HepG2 (cell line): ENCODE measurements around the gene ADAMTS4. TPM values are rescaled to one million over a fixed set of nuclear protein-coding genes. Genes with fewer than 3 reads are reported as not detected.
A peak's percentile ranks its signal among the peaks of the same experiment; 100 is the strongest.

Experiments
- ATF7 ChIP-seq, 2 experiments: fragments of 450-650 bp in 1 of 2; sonication (generic) in 1 of 2; formaldehyde crosslinking in 1 of 2; IDR thresholded peaks; 2 replicates each; pipeline versions ENCODE4 v1.4.0 to v1.6.1; 2016 to 2020; ENCODE audit warnings: antibody characterized with exemption in 1 of 2, mild to moderate bottlenecking in 1 of 2, missing genetic modification reagents in 1 of 2
- FOXA1 ChIP-seq, 2 experiments: fragments of 450-650 bp in 1 of 2; sonication (generic) in 1 of 2; formaldehyde crosslinking in 1 of 2; IDR thresholded peaks; 2 replicates each; pipeline versions ENCODE4 v1.4.0 to v1.6.1; 2016 to 2020; ENCODE audit warnings: missing genetic modification reagents in 1 of 2
- GATAD1 ChIP-seq: IDR thresholded peaks from 2 replicates; pipeline ENCODE4 v1.6.1; 2016; ENCODE audit warnings: missing genetic modification reagents, missing compliant biosample characterization
- KDM1A ChIP-seq: IDR thresholded peaks from 2 replicates; pipeline ENCODE4 v1.6.1; 2016; ENCODE audit warnings: missing compliant biosample characterization
- MIER2 ChIP-seq: IDR thresholded peaks from 2 replicates; pipeline ENCODE4 v1.6.1; 2016; ENCODE audit warnings: missing biosample characterization, missing genetic modification reagents
- MYC ChIP-seq: sonication (generic); formaldehyde crosslinking; IDR thresholded peaks from 2 replicates; pipeline ENCODE4 v1.9.0; 2021; ENCODE audit warnings: missing genetic modification reagents, borderline replicate concordance
- NR2F2 ChIP-seq: IDR thresholded peaks from 2 replicates; pipeline ENCODE4 v1.6.1; 2012; ENCODE audit warnings: low read depth, inconsistent platforms, borderline replicate concordance
- PHF21A ChIP-seq: sonication (generic); formaldehyde crosslinking; IDR thresholded peaks from 2 replicates; pipeline ENCODE4 v1.5.0; 2020; ENCODE audit warnings: mild to moderate bottlenecking, missing genetic modification reagents
- TEF ChIP-seq: sonication (generic); formaldehyde crosslinking; IDR thresholded peaks from 2 replicates; pipeline ENCODE4 v1.5.0; 2020; ENCODE audit warnings: missing genetic modification reagents
- TFDP1 ChIP-seq: IDR thresholded peaks from 2 replicates; pipeline ENCODE4 v1.6.1; 2016; ENCODE audit warnings: missing compliant biosample characterization, missing genetic modification reagents, borderline replicate concordance
- TIGD3 ChIP-seq: sonication (generic); formaldehyde crosslinking; IDR thresholded peaks from 2 replicates; pipeline ENCODE4 v1.5.1; 2020; ENCODE audit warnings: mild to moderate bottlenecking, missing genetic modification reagents, borderline replicate concordance
- ZNF253 ChIP-seq: sonication (generic); formaldehyde crosslinking; IDR thresholded peaks from 2 replicates; pipeline ENCODE4 v1.8.0; 2022; ENCODE audit warnings: mild to moderate bottlenecking, missing genetic modification reagents, borderline replicate concordance
- ZNF543 ChIP-seq: sonication (generic); formaldehyde crosslinking; IDR thresholded peaks from 2 replicates; pipeline ENCODE4 v1.4.0; 2020; ENCODE audit warnings: mild to moderate bottlenecking, missing genetic modification reagents
- ZNF609 ChIP-seq: sonication (generic); formaldehyde crosslinking; IDR thresholded peaks from 2 replicates; pipeline ENCODE4 v1.4.0; 2020; ENCODE audit warnings: mild to moderate bottlenecking, missing genetic modification reagents, borderline replicate concordance
- ZNF839 ChIP-seq: sonication (generic); formaldehyde crosslinking; IDR thresholded peaks from 2 replicates; pipeline ENCODE4 v1.4.0; 2020; ENCODE audit warnings: missing genetic modification reagents, mild to moderate bottlenecking, borderline replicate concordance
- ZZZ3 ChIP-seq: sonication (generic); formaldehyde crosslinking; IDR thresholded peaks from 2 replicates; pipeline ENCODE4 v1.4.0; 2020; ENCODE audit warnings: missing genetic modification reagents, mild to moderate bottlenecking, borderline replicate concordance
- polyA plus RNA-seq, 8 experiments: library from polyadenylated mRNA; depleted of rRNA in 3 of 8; stranded (reverse) in 7 of 8; unstranded in 1 of 8; fragments of >200 nt; fragmentation: Illumina TruSeq in 4 of 8; extraction: Trizol in 4 of 8; gene quantifications; 2 replicates each; pipeline versions ENCODE4 v1.2.1 to v1.2.3, GENCODE V29; 2011 to 2016; ENCODE audit warnings: low read depth in 4 of 8, missing spikeins in 1 of 8, mixed read lengths in 1 of 8; ENCODE audit not compliant: insufficient read depth in 1 of 8
- total RNA-seq, 5 experiments: library from RNA; depleted of rRNA; stranded (reverse); fragments of >200 nt; fragmentation: Illumina TruSeq; extraction: Trizol; gene quantifications; 2 replicates each; pipeline ENCODE4 v1.2.3, GENCODE V29; 2016; ENCODE audit warnings: low read depth in 1 of 5

The ADAMTS4 gene
- total and polyA plus RNA-seq, 2 of the 13 experiments (the other 11 are each of a cell fraction or from before 2014, with no cell fraction given), result 0.51 to 1.7 TPM

GRCh38 chr1:161201836-161202712 lies 3.2 kb upstream of the ADAMTS4 start, which contains the start of gene NDUFS2 (continued):
- TF ChIP-seq GATAD1 (CRISPR knock-in tag) (peak; percentile 77), FOXA1 (IDR thresholded peaks at IDR 0.05) (no peak), FOXA1 (CRISPR knock-in tag; IDR thresholded peaks at IDR 0.05) (peak; percentile 63; the same call in 1 of the 2 replicates), KDM1A (CRISPR knock-in tag) (no peak), ZNF253 (CRISPR knock-in tag) (no peak), TEF (CRISPR knock-in tag) (0 out of 2 replicates have a peak, but pooled peaks have one; percentile 19), ZZZ3 (CRISPR knock-in tag) (peak; percentile 65; the same call in 1 of the 2 replicates), MIER2 (CRISPR knock-in tag) (no peak), TFDP1 (CRISPR knock-in tag) (peak; percentile 54; the same call in 1 of the 2 replicates), ZNF543 (peak; percentile 29; the same call in 1 of the 2 replicates), MYC (peak; percentile 61; the same call in 1 of the 2 replicates), TIGD3 (CRISPR knock-in tag) (peak; percentile 86; the same call in 1 of the 2 replicates), ATF7 (IDR thresholded peaks at IDR 0.05) (no peak), ATF7 (CRISPR knock-in tag; IDR thresholded peaks at IDR 0.05) (no peak), PHF21A (CRISPR knock-in tag) (0 out of 2 replicates have a peak, but pooled peaks have one; percentile 26), ZNF609 (peak; percentile 58; the same call in 1 of the 2 replicates), NR2F2 (peak; percentile 26; the same call in 1 of the 2 replicates), ZNF839 (CRISPR knock-in tag) (peak; percentile 81; the same call in 1 of the 2 replicates)
